ENCODE data around the gene SPSB3. TPM values are rescaled to one million over a fixed set of nuclear protein-coding genes. Genes with fewer than 3 reads are reported as not detected.

SPSB3 gene
- total and polyA plus RNA-seq, 9 of the 15 experiments (the other 6 are each of a cell fraction or from before 2014, with no cell fraction given): 0.39 to 37.4 (median 7.1) TPM

GRCh38 chr16:1770328-1771187, 11.8 kb downstream of the SPSB3 start (continued):
- TF ChIP-seq NR3C1 (CRISPR knock-in tag; IDR thresholded peaks at IDR 0.05): no peak
- TF ChIP-seq ZMIZ1 (IDR thresholded peaks at IDR 0.05; ENCODE audit: low read depth in 2 of 2, low read length in 2 of 2): no peak
- TF ChIP-seq SRSF9 (IDR thresholded peaks at IDR 0.05; ENCODE audit: borderline replicate concordance, low read depth, low read length): no peak
- no peak for TF ChIP-seq ZNF707 (CRISPR knock-in tag; conservative IDR thresholded peaks at IDR 0.05)
- no peak for TF ChIP-seq LEF1 (IDR thresholded peaks at IDR 0.05)
- no peak for TF ChIP-seq NR1H2 (CRISPR knock-in tag; IDR thresholded peaks at IDR 0.05)
- TF ChIP-seq ZBTB1 (CRISPR knock-in tag; IDR thresholded peaks at IDR 0.05; ENCODE audit: borderline replicate concordance, low read depth): no peak
- TF ChIP-seq POLR2AphosphoS2 (IDR thresholded peaks at IDR 0.05; ENCODE audit: low read length): peak; percentile 87
- TF ChIP-seq GABPB1 (CRISPR knock-in tag; IDR thresholded peaks at IDR 0.05): peak; percentile 58; the same call in 1 of the 2 replicates
- TF ChIP-seq SRSF7 (optimal IDR thresholded peaks at IDR 0.05; ENCODE audit: low read depth, low read length): no peak
- no peak for TF ChIP-seq PATZ1 (CRISPR knock-in tag; IDR thresholded peaks at IDR 0.05; ENCODE audit: borderline replicate concordance)
- TF ChIP-seq SUPT5H (IDR thresholded peaks at IDR 0.05): peak; percentile 48
- no peak for TF ChIP-seq CTCF (IDR thresholded peaks at IDR 0.05 in 2 of 3, conservative IDR thresholded peaks at IDR 0.05 in 1 of 3; ENCODE audit: insufficient read depth in 2 of 3, low read depth in 1 of 3, low read length in 3 of 3)
- no peak for TF ChIP-seq MCM7 (IDR thresholded peaks at IDR 0.05)
- TF ChIP-seq ATF7 (IDR thresholded peaks at IDR 0.05): no peak
- no peak for TF ChIP-seq MTA3 (IDR thresholded peaks at IDR 0.05; ENCODE audit: borderline replicate concordance)
- no peak for TF ChIP-seq THRB (CRISPR knock-in tag; conservative IDR thresholded peaks at IDR 0.05)
- TF ChIP-seq ZFP36 (IDR thresholded peaks at IDR 0.05; ENCODE audit: low read depth, low read length, partially characterized antibody): no peak
- TF ChIP-seq ZNF347 (CRISPR knock-in tag; IDR thresholded peaks at IDR 0.05; ENCODE audit: low read depth): no peak
- TF ChIP-seq HDAC3 (IDR thresholded peaks at IDR 0.05; ENCODE audit: borderline replicate concordance, partially characterized antibody): no peak

Data from K562 (cell line).